HG02610 (cell line): ENCODE results near the gene NEDD4L.

Source experiments
- ATAC-seq: cut with Tn5 transposase; IDR thresholded peaks from one replicate; pipeline ENCODE4 v1.9.1; 2021; ENCODE audit warnings: mild to moderate bottlenecking, moderate library complexity; ENCODE audit not compliant: unreplicated experiment

Gene NEDD4L

DNA sequence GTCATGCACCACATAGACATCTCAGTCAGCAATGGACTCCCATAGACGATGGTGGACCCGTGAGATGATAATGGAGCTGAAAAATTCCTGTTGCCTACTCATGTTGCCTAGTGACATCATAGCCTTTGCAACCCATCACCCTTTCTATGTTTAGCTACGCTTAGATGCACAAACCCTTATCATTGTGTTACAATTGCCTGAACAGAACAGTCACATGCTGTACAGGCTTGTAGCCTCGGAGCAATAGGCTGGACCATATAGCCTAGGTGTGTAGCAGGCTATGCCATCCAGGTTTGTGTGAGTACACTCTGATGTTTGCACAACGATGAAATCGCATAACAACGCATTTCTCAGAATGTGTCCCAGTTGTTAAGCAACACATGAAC, 363.2 kb downstream of the NEDD4L start:
- ATAC-seq, result no peak

DNA sequence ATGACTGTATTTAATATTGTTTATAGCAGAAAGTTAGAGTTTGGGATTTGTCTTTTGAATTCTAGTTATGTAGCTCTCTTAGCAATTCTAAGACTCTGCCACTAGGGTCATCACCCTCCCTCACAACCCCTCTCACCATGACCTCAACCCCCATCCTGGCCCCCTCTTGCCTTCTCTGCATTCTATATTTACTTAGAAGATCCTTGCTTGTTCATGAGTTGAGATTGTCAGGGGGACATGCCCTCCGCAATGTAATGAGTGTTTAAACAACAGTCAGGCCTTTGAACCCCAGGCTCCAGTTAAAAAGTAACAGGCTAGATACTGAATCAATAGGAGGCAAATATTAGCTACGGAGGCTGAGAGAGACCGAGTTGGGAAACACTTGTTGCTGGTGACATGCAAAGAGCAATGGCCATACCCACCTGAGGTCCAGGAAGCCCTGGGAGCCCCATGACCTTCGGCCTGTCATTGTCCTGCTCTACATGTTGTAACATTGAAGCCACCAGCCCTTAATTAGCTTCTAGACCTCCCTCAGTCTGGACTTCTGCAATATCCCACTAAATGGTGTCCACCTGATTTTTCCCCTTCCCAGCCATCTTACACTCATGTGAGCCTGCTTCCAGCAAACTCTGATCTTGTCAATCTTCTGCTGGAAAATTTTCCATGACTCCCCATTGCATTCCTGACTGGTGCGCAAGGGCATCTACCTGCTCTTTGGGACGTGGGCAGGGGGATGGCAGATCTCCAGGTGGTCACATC, 363.8 kb downstream of the NEDD4L start:
- ATAC-seq, result no peak

DNA sequence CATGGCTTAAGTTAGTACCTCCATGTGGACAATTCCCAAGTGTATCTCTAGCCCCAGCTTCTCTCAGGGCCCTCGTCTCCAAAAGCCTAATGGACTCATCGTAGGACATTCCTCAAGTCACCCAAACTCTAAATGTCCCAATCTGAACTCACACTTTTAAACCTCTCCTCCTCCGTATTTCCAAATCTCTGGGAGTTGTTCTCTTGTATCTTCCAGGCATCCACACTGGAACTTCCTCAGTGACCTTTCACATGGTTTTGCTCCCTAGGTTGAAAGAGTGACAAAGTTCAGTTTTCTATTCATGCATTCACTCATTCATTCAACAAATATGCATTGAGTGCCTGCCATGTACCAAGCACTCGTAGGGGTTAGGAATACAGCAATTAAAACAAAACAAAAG, 364.6 kb downstream of the NEDD4L start:
- no peak for ATAC-seq

DNA sequence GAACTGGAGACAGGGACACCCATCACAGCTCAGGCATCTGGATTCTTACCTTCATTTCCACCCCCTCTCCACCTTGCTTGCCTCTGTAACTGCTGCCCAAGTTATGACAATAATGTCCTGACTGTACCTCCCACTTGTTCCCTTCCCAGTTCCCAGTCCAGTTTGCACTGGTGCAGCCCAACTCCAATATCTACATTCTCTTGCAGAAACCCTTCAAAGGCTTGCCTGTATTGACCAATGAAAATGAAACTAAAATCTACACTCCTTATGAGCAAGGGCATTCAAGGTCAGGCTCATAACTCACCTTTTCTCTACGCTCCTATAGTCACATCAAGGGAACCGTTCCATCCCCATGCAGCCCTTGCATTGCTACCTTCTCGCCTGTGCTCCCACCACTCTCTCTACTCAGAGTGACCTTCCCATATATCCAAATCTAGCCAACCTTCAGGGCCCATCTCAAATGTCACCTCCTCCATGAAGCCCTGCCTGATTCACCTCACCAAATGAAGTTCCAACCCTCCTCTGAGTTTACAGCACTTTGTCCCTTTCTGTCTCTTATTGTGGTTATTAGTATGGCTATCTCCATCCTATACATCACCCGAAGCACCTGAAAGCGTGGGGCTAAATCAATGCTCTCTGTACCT, 365.9 kb downstream of the NEDD4L start:
- no peak for ATAC-seq

DNA sequence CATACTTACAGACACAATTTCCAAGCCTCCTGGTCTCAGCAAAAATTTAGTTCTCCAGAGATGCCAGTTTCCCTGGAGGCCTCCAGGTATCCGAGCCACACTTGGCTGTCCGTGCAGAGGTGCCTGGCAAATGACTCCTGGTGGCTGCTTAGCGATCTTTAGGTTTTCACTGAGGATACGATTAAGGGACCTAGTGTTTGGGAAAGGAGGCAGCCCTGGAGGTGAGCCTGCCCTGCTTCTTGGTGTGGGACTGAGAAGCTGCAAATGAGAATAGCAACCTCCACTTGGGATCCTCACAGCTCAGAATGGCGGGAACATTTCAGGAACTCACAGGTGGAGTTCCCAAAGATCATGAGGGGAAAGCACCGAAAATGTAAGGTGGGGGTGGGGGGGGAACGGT, 367.3 kb downstream of the NEDD4L start:
- ATAC-seq, result no peak

DNA sequence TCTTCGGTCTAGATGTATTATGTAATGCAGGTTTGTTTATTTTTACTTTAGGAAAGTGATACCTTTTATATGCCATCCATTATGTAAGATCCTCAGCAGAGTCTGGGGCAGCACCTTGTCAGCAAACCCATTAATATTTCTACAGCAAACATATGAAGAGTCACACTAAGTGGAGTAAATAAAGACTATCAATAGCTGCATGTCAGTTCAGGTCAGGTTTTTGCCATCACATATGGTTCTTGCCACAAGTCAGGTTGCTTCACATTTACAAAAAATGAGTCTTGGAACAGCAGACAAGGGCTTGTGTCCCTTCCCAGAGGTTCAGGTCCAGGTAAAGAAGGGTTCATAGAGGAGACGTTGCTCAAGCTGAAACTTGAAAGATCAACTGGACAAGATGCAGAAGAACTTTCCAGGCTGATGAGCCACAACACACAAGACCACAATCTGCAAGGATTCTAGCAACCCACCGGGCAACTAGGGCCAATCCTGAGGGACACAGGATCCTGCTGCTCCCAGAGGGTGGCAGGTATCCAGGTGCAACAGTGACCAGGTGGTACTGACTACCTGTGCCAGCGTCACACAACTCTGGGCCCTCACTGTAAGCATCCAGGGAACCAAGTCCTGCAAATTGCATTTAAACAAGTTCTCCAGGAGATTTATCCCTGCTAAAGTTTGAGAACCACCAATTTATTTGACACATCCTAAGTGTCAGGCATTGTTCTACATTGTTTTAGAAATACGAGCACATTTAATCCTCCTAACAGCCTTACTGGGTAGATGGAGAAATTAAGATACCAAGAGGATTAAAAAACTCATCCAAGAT, 369.0 kb downstream of the NEDD4L start:
- no peak for ATAC-seq

DNA sequence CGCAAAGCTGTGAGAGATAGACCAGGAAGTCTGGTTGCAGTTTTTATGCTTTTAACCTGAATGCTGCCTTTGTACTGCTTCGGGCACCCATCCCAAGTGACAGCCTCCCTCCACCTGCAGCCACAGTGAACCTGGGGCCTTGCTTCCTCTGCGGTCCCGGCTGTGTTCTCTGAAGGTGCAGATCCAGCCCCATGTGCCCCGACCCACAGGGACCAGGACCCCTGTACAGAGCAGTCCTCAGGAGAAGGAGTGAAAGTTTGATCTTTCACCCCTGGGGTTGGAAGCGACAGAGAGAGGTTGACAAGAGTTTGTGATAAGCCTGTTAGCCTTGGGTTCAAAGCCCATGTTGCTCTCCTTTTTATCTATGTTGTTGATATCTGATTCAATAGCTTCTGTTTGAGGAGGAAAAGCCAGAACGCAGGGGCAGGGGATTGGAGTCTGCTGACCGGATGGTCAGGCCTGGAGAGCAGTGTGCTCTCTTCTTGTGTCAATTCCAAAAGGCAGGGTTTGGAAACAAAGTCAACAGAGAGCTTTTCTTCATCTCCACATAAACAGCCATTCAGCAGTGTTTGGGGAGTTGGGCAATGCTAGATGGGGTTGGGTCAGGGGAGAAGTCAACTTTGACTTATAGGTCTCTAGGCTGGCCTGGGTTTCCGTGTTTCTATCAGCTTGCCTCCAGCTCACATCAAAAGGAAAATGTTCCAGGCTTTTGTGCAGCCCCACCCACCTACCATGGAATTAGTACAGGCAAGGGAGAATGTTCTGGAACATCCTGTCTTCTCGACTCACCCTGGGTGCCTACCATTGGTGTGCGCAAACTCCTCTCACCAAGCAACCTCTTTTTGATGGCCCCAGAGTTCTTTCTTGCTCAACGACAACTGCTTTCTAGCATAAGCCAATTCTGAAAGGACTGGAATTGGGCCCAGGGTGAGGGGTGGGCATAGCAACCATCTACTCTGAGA, 369.9 kb downstream of the NEDD4L start:
- no peak for ATAC-seq

DNA sequence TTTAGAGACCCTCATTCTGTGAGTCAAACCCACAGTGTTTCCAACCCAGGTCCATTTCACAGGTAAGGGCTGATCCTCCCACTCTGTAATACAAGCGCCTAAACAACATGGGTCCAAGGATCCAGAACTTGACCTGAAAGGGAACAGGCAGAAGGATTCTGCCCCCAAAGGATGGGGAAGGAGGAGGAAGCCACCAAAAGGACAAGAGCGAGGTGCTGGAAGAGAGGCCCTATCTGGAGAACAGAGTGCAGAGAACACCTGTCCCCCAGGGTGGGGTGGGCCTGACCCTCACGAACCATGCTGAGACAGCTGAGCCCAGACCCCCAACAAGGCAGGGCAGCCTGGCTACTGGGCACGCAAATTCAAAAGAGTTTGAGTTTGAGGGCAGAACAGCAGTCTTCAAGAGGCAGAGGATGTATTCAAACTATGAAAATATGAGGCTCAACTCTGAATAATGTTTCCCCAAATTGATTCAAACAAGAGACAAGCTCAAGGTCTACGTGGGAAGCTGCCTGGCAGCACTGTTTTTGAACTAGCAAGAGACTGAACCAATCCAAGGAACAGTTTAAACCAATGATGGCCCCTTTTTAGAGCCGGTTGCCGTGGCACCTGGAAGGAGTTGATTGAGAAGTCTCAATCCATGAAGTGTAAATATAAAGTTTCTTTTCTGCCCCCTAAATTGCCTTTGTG, 372.1 kb downstream of the NEDD4L start:
- no peak for ATAC-seq

DNA sequence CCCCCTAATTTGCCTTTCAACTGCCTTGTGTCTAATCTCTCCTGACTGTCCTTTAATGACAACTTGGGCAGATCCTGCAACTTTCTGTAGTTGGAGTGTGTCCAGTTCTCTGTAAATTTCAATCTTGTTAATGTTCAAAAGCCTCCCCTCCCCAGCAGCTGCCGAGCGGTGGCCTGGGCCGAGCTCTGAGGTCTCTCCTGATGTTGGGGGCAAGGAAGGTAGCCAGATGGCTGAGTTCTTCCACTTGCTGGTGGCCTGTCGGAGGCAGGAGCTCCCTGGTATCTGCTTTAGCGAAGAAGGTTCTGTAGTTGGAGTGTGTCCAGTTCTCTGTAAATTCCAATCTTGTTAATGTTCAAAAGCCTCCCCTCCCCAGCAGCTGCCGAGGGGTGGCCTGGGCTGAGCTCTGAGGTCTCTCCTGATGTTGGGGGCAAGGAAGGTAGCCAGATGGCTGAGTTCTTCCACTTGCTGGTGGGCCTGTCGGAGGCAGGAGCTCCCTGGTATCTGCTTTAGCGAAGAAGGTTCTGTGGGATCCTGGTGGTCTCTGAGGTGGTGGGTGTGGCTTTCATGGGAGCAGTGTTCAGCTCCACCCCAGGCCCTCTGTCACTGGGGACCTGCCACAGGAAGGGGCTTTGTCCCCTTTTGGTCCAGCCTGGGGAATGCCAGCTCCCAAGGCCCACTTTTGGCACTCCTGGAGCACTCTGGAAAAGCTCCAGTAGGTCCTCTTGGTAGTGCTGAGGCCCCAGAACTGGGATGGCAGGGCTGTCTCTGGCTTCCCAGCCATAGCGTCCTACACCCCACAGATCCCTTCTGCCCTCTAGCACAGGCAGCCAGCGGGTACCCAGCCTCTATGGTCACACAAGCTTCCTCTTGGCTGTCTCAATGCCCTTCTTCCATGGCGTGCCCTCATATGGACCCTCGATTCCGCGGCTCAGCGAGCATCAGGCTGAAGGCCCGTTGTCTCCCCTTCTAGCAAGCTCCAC, 373.0 kb downstream of the NEDD4L start:
- ATAC-seq, result no peak

DNA sequence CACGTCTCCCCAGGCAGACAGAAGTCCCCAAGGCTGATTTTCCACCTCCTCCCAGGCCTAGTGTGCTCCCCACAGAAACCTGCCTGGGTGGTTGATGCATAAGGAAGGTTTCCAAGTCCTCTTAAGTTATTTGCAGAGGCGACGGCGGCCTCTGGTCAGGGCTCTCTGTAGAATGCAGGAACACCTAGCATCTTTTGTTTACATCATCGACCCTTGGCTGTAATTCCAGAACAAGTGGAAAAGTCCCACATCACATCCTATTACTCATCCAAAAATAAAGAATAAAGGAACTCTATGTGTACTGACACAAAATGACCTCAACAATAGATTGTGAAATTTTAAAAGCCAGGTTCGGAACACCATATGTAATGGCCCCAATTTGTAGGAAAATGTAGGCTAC, 373.7 kb downstream of the NEDD4L start:
- no peak for ATAC-seq

DNA sequence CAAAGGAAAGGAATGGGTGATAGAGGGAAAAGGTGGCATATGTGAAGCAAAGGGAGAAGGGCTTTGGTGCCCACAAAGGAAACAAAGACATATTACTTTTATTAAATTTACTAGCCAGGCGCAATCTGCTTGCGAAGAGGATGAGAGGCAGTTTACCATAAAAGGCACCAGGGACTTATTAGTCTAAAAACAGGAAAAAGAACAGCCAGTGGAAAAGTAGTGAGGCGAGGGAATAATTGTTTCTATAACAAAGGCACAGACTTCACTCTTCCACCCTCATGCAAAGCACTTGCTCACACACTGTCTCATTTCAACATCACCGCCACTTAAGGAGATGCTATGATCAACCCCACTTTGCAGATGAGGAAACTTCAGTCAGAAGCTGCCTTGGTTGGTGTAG, 374.3 kb downstream of the NEDD4L start:
- ATAC-seq, result no peak

DNA sequence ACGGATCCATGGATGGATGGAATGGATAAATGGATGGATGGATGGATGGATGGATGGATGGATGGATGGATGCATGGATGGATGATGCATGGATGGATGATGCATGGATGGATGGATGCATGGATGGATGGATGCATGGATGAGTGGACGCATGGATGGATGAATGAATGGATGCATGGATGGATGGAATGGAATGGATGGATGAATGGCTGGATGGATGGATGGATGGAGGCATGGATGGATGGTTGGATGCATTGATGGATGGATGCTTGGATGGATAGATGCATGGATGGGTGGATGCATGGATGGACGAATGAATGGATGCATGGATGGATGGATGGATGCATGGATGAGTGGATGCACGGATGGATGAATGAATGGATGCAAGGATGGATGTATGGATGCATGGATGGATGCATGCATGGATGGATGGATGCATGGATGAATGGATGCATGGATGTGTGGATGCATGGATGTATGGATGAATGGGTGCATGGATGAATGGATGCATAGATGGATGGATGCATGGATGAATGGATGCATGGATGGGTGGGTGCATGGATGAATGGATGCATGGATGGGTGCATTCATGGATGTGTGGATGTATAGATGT, 375.7 kb downstream of the NEDD4L start:
- no peak for ATAC-seq

DNA sequence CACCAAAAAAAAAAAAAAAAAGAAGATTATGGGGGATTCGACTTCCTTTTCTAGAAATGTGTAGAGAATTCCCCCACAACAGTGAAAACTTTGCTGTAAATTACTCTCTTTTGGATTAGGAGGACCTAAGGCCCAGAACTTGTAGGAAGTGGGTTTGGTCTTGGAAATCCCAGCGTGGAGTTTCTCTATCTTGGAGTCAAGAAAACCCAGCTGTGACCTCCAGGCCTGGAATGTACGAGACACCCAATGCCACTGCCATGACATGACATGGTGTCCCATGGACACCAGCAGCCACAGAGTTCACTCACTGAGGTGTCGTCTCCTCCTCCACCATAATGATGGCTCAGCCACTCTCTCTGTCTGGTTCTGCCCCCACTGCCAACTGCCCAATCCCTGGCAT, 382.6 kb downstream of the NEDD4L start:
- no peak for ATAC-seq

DNA sequence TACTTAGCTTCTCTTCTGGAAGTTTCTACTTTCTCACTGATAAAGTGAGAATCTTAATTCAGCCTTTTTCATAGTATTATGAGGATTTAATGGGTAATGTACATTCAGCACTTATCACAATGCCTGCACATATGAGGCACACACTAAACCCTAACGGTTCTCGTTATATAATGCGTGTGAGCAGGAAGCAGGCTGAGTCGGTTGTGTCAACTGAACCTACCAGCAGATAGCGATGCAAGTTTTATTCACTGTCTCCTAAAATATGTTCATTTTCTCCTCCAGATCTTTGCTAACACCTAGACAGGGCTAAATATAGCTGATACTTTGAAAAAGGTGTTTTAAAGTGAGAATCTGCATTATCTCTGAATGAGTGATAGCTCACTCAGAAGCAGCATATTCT, 383.3 kb downstream of the NEDD4L start:
- ATAC-seq, result no peak

DNA sequence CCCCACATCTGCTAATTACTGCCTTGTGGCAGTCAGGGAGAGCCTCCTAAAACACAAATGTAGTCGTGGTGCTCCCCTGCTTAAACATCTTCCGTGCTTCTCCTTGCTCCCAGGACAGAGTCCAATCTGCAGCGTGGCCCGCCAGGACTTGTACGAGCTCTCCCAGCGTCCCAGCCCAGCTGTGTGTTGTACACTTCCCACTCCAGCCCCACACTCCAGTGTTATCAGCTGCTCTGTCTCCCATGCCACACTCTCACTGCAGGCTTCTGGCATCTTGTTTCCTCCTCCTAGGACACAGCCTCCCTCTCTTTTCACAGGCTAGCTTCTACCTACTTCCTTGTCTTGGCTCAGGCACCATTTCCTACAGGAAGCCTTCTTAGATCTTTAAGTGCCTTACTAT, 385.4 kb downstream of the NEDD4L start:
- no peak for ATAC-seq

DNA sequence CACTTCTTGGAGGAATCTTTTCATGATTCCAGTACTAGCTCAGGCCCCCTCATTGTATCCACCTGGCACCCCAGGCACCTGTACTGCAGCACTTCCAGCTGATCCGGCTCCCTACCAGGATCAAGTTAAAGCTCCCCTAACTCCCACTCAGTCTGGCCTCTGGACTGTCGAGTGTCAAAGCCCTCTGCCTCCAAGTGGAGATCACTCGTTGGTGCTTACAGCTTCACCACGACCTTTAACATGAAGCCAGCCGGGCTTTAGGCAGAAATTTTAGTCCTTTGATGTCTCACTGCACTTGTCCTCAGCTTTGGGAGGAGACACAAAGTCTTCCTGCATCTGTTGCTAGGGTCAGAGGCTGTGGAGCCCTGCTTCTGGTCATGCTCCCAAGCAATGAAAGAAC, 387.2 kb downstream of the NEDD4L start:
- ATAC-seq, result no peak

DNA sequence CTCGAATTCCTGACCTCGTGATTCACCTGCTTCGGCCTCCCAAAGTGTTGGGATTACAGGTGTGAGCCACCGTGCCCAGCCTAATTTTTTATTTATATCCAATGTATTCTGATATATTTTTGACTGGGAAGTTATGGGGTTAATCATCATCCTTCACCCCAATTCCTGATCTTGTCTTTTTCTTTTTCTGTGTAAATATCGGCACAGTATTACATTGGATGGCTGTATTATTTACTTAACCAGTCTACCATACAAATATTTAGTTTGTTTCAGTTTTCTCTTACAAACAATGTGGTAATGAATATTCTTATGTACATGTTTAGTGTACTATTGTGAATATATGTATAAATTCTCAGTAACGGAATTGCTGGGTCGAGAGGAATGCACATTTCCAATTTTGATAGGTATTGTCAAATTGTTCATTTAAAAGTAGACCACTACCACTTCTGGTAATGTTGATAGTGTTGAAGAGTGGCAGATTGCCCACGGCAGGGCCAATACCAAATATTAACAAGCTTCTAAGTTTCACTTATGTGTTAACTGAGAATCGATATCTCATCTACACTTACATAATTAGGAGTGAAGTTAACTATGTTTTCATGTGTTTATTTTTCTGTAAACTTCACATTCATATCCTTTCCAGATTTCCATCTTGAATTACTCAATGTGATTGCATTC, 388.2 kb downstream of the NEDD4L start:
- ATAC-seq, result no peak
